HG02798 (cell line): ENCODE data around the gene ZNF526.

Source experiments
- ATAC-seq: cut with Tn5 transposase; IDR thresholded peaks from one replicate; pipeline ENCODE4 v1.9.1; 2021; ENCODE audit warnings: mild to moderate bottlenecking; ENCODE audit not compliant: unreplicated experiment, poor library complexity

Gene ZNF526

GRCh38 chr19:42274065-42274682 is 54.1 kb downstream of the ZNF526 start:
- ATAC-seq = no peak

- no peak for ATAC-seq
These were observed 55.0 kb downstream of the ZNF526 start for GRCh38 chr19:42275103-42275502.

GRCh38 chr19:42275517-42275916 is 55.4 kb downstream of the ZNF526 start:
- no peak for ATAC-seq

GRCh38 chr19:42276284-42276683 is 56.2 kb downstream of the ZNF526 start:
- no peak for ATAC-seq

GRCh38 chr19:42276821-42277220 is 56.7 kb downstream of the ZNF526 start:
- no peak for ATAC-seq
